D721Med (cell line): ENCODE results near the gene CHCHD1.

Source experiments
- DNase-seq: peaks from one replicate; pipeline ENCODE4 v3.0.0; 2011; ENCODE audit warnings: low spot score; ENCODE audit not compliant: insufficient read length
- FAIRE-seq: peaks from 2 replicates; lab custom pipeline; 2011; peaks lifted over from hg19 to GRCh38; lab: Jason Lieb, UNC
- CTCF ChIP-seq: IDR thresholded peaks from 2 replicates; pipeline ENCODE4 v1.5.1; 2012; ENCODE audit warnings: mild to moderate bottlenecking, control low read depth; ENCODE audit not compliant: insufficient read depth; ENCODE audit errors: missing control alignments

The CHCHD1 gene

GRCh38 chr10:73797324-73798025, 15.6 kb downstream of the CHCHD1 start:
- FAIRE-seq = no peak
- no peak for DNase-seq
- TF ChIP-seq CTCF = no peak

- DNase-seq (no peak), FAIRE-seq (no peak)
- no peak for TF ChIP-seq CTCF
These were observed 16.2 kb downstream of the CHCHD1 start for GRCh38 chr10:73798087-73798486.

DNA sequence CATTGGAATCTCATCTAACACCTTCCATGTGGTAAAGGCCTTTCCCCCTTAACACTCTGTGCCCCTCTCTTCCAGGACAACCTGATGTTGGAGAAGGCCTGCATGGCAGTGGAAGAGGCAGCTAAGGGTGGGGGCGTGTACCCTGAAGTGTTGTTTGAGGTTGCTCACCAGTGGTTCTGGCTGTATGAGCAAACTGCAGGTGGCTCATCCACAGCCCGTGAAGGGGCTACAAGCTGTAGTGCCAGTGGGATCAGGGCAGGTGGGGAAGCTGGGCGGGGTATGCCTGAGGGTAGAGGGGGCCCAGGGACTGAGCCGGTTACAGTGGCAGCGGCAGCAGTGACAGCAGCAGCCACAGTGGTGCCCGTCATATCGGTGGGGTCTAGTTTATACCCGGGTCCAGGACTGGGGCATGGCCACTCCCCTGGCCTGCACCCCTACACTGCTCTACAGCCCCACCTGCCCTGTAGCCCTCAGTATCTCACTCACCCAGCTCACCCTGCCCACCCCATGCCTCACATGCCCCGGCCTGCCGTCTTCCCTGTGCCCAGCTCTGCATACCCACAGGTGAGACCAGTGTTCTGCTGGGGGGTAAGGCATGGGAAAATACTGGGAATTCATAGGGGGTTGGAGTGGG, 17.2 kb downstream of the CHCHD1 start:
- no peak for TF ChIP-seq CTCF
- no peak for FAIRE-seq

DNA sequence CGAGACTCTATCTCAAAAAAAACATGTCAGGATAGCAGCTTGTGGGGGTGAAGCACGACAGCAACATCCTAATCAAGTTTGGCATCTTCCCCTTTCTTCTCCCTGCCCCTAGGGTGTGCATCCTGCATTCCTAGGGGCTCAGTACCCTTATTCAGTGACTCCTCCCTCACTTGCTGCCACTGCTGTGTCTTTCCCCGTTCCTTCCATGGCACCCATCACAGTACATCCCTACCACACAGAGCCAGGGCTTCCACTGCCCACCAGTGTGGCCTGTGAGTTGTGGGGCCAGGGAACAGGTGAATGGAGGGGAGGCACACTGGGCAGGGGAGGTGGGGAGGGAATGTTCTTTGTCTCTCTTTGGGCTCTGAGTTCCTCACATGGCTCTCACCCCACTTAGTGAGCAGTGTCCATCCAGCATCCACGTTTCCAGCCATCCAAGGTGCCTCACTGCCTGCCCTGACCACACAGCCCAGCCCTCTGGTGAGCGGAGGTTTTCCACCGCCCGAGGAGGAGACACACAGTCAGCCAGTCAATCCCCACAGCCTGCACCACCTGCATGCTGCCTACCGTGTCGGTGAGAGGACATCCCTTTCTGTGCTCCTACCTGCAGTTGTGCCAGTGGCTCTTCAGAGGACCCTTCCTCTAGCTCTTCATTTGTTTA, 18.2 kb downstream of the CHCHD1 start:
- TF ChIP-seq CTCF = no peak
- no peak for DNase-seq
- FAIRE-seq = no peak

More for the DNA sequence above, 17.2 kb downstream of the CHCHD1 start:
- DNase-seq = no peak

- no peak for FAIRE-seq
- TF ChIP-seq CTCF = no peak
- DNase-seq = no peak
These were observed 18.9 kb downstream of the CHCHD1 start for GRCh38 chr10:73800560-73801252.

GRCh38 chr10:73801253-73801590, 19.4 kb downstream of the CHCHD1 start:
- FAIRE-seq (no peak), DNase-seq (no peak)
- TF ChIP-seq CTCF = no peak
